Measurements from ENCODE around the gene DPP6. TPM values are rescaled to one million over a fixed set of nuclear protein-coding genes. Genes with fewer than 3 reads are reported as not detected.

DPP6 gene
- total RNA-seq, 1 donor from 2014 or later, result 2.2 TPM

DNA sequence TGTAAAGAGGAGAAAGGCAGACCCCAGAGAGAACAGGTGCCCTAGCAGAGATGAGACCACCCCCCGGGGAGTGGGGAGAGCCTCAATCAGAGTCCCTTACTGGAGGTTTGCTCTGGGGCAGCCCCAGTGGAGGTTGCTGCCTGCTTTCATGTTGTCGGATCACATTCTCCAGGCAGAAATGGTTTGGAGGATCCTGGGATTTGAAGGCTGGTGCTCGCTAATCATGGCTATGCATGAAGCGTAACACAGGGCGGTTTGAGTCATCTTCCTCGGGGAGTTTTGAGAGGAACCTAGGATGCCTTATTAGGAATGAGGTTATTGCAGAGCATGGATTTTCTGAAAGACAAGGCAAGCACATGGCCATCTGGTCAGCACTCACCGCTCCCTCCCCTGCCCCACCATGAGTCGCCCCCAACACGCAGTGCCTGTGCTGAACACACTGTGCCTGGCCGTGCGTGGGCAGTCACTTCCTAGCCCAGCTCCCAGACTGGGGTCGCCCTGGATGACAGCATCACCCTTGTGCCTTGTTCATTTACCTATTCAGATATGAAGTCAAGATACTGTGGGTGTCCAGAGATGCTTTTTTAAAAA is 319.9 kb downstream of the DPP6 start:
- Mint-ChIP-seq H3K9me3 (no peaks in the 10 kb centered on the region), H3K27ac (ENCODE audit: unreplicated experiment) (no peak overlapping the region), H3K36me3 (ENCODE audit: low read depth) (no peaks in the 10 kb centered on the region), H3K27me3 (ENCODE audit: low read depth) (no peaks in the 10 kb centered on the region), H3K4me3 (no peak overlapping the region), H3K4me1 (no peaks in the 10 kb centered on the region)
- TF ChIP-seq, protein P1, sequence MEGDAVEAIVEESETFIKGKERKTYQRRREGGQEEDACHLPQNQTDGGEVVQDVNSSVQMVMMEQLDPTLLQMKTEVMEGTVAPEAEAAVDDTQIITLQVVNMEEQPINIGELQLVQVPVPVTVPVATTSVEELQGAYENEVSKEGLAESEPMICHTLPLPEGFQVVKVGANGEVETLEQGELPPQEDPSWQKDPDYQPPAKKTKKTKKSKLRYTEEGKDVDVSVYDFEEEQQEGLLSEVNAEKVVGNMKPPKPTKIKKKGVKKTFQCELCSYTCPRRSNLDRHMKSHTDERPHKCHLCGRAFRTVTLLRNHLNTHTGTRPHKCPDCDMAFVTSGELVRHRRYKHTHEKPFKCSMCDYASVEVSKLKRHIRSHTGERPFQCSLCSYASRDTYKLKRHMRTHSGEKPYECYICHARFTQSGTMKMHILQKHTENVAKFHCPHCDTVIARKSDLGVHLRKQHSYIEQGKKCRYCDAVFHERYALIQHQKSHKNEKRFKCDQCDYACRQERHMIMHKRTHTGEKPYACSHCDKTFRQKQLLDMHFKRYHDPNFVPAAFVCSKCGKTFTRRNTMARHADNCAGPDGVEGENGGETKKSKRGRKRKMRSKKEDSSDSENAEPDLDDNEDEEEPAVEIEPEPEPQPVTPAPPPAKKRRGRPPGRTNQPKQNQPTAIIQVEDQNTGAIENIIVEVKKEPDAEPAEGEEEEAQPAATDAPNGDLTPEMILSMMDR (conservative IDR thresholded peaks at IDR 0.05), result no peak
- no peak for DNase-seq (ENCODE audit: low read depth, low spot score)

DNA sequence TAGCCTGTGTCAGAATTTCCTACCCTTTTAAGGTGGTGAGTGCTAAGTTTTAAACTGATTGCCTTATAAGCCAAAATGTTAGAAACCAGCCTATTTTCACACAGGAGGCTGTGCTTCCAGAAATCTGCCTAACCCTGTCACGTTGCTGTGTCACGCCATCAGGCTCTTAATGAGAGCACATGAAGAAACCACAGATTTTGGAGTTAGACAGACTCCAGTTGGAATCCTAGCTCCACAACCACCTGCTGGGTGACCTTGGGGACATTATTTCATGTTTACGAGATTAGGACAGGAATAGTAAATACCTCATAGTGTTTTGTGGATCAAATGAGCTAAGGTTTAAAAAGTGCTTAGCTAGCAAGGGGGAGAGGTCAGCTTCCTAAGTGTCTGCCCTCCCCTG is 321.8 kb downstream of the DPP6 start:
- Mint-ChIP-seq H3K36me3 (ENCODE audit: low read depth) (no peaks in the 10 kb centered on the region), H3K9me3 (no peaks in the 10 kb centered on the region), H3K27ac (ENCODE audit: unreplicated experiment) (no peak overlapping the region), H3K4me1 (no peaks in the 10 kb centered on the region), H3K4me3 (no peak overlapping the region), H3K27me3 (ENCODE audit: low read depth) (no peaks in the 10 kb centered on the region)
- TF ChIP-seq, protein P1 (conservative IDR thresholded peaks at IDR 0.05), result no peak
- no peak for DNase-seq (ENCODE audit: low read depth, low spot score)

DNA sequence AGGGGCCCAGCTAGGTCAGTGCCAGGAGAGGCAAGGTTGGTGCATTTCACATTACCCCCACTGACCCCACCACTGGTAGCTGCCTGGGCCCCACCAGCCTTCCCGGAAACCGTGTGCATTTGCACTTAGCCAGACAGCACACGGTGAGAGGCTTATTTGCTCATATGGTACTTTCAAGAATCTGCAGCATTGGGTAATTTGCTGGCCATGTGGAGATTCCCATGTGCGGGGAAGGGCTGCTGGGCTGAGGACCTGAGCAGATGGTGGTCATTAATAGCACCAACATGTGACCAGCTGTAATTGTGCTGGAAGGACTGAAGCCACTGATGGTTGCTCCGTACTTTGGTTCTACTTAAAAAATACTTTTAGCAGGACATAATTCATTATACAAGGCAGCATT is 323.8 kb downstream of the DPP6 start:
- no peak overlapping the region for H3K27ac Mint-ChIP-seq (ENCODE audit: unreplicated experiment)
- TF ChIP-seq, protein P1 (conservative IDR thresholded peaks at IDR 0.05), result no peak
- H3K9me3 Mint-ChIP-seq, result no peaks in the 10 kb centered on the region
- H3K36me3 Mint-ChIP-seq (ENCODE audit: low read depth), result no peaks in the 10 kb centered on the region
- H3K27me3 Mint-ChIP-seq (ENCODE audit: low read depth), result no peaks in the 10 kb centered on the region
- no peak for DNase-seq (ENCODE audit: low read depth, low spot score)
- no peaks in the 10 kb centered on the region for H3K4me1 Mint-ChIP-seq
- H3K4me3 Mint-ChIP-seq, result no peak overlapping the region

DNA sequence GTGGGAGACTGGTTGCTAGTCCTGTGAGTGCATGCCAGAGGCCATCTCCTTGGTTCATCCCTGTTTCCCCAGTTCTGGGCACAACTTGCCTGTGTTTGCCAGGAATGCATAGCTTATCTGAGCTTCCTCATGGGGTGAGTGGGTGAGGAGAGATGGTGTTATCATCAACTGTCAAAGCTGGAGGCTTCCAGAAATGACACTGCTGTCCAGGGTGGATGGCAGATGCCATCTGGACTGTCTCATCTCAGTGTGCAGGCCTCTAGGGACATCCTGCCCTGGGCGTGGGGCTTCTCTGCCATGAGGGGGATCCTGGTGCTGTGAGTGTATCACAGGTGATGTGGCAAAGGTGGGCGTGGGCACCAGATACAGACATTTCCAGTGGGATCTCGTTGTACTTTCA is 328.6 kb downstream of the DPP6 start:
- no peak for DNase-seq (ENCODE audit: low read depth, low spot score)
- TF ChIP-seq, protein P1 (conservative IDR thresholded peaks at IDR 0.05), result no peak
- H3K27me3 Mint-ChIP-seq (ENCODE audit: low read depth), result peaks cover 4% of the 10 kb centered on the region
- peaks cover 2% of the 10 kb centered on the region for H3K9me3 Mint-ChIP-seq
- no peaks in the 10 kb centered on the region for H3K36me3 Mint-ChIP-seq (ENCODE audit: low read depth)
- H3K4me3 Mint-ChIP-seq, result no peak overlapping the region
- H3K27ac Mint-ChIP-seq (ENCODE audit: unreplicated experiment), result no peak overlapping the region
- H3K4me1 Mint-ChIP-seq, result no peaks in the 10 kb centered on the region

DNA sequence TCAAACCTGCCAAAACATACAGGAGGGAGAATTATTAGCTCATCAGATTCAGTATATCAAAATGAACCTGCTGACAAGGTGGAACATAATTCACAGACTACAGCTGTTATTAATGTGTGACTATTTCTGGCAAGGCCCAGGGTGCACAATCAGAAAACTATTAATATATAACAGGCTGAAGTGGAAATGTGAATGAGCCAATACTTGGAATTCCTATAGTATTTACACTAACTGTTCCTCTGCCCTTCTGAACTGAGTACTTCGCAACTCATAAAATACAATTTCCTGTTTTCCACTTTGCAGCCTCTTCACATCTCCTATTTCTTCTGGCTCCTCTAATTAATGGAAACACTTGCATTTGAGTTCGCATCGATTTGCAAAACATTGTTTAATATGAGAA is 330.8 kb downstream of the DPP6 start:
- Mint-ChIP-seq H3K9me3 (peaks cover 6% of the 10 kb centered on the region), H3K4me1 (no peaks in the 10 kb centered on the region), H3K27me3 (ENCODE audit: low read depth) (peaks cover 4% of the 10 kb centered on the region), H3K4me3 (no peak overlapping the region), H3K36me3 (ENCODE audit: low read depth) (no peaks in the 10 kb centered on the region), H3K27ac (ENCODE audit: unreplicated experiment) (no peak overlapping the region)
- TF ChIP-seq, protein P1 (conservative IDR thresholded peaks at IDR 0.05), result no peak
- no peak for DNase-seq (ENCODE audit: low read depth, low spot score)
